ENCODE results near the gene SAXO2.
"Not testable (repeated sequence)": the region's sequence is repeated elsewhere in the genome, so short reads cannot be mapped to it uniquely, and the experiment has no call there.

Gene SAXO2

GRCh38 chr15:82262422-82263026, at the start of gene SAXO2, which contains the start of gene EFL1:
Gene SAXO2, plus strand, starts transcription at chr15:82262818. Its CDS starts 62 bp downstream, at chr15:82262880.
Gene EFL1, minus strand, starts transcription at chr15:82262734. Its CDS starts 956 bp downstream, at chr15:82261778.
- TF ChIP-seq, protein P1, sequence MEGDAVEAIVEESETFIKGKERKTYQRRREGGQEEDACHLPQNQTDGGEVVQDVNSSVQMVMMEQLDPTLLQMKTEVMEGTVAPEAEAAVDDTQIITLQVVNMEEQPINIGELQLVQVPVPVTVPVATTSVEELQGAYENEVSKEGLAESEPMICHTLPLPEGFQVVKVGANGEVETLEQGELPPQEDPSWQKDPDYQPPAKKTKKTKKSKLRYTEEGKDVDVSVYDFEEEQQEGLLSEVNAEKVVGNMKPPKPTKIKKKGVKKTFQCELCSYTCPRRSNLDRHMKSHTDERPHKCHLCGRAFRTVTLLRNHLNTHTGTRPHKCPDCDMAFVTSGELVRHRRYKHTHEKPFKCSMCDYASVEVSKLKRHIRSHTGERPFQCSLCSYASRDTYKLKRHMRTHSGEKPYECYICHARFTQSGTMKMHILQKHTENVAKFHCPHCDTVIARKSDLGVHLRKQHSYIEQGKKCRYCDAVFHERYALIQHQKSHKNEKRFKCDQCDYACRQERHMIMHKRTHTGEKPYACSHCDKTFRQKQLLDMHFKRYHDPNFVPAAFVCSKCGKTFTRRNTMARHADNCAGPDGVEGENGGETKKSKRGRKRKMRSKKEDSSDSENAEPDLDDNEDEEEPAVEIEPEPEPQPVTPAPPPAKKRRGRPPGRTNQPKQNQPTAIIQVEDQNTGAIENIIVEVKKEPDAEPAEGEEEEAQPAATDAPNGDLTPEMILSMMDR (IDR thresholded peaks at IDR 0.05) = no peak
- H3K4me2 ChIP-seq (ENCODE audit: low read length) = peak within 1 kb of the TSS; percentile 84
- H3K27ac ChIP-seq = peak within 1 kb of the TSS; percentile 30
- no peaks in the 10 kb centered on the region for H3K36me3 ChIP-seq (ENCODE audit: control insufficient read depth, insufficient read depth, low read length)
- H3K9ac ChIP-seq = no peak within 1 kb of the TSS
- peak within 1 kb of the TSS; percentile 79 for H3K4me3 ChIP-seq (ENCODE audit: low read depth, low read length)
- H3K9me3 ChIP-seq (ENCODE audit: control insufficient read depth, low read length) = no peaks in the 10 kb centered on the region
- H3K79me2 ChIP-seq = no peaks in the 10 kb centered on the region
- H2AFZ ChIP-seq = peak within 1 kb of the TSS; percentile 79
- no peaks in the 10 kb centered on the region for H3K27me3 ChIP-seq (ENCODE audit: control insufficient read depth, insufficient read depth, low read length)
- no peaks in the 10 kb centered on the region for H3K4me1 ChIP-seq

DNA sequence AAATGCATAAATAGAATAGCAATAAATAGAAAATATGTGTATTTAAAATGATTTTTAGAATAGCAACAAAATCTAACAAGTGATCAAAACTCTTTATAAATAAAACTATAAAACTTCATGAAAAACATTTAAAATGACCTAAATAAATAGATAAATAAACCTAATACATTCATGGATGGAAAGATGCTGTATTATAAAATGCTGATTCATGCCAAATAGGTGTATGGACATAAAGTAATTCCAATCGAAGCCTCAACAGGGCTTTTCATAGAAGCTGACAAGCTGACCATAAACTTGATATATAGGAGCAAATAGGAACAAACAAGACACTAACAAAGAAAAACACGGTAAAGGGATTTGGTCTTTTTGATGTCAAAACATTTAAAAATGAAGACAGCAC, 46.5 kb upstream of the SAXO2 start:
- H3K27me3 ChIP-seq (ENCODE audit: control insufficient read depth, insufficient read depth, low read length); H3K4me2 ChIP-seq (ENCODE audit: low read length); H2AFZ ChIP-seq; H3K27ac ChIP-seq; H3K36me3 ChIP-seq (ENCODE audit: control insufficient read depth, insufficient read depth, low read length); H3K9me3 ChIP-seq (ENCODE audit: control insufficient read depth, low read length); H3K9ac ChIP-seq; H3K4me3 ChIP-seq (ENCODE audit: low read depth, low read length); H3K4me1 ChIP-seq; H3K79me2 ChIP-seq: not testable (repeated sequence)

- H2AFZ ChIP-seq; H3K27me3 ChIP-seq (ENCODE audit: control insufficient read depth, insufficient read depth, low read length); H3K9me3 ChIP-seq (ENCODE audit: control insufficient read depth, low read length); H3K4me1 ChIP-seq; H3K27ac ChIP-seq; H3K79me2 ChIP-seq; H3K4me2 ChIP-seq (ENCODE audit: low read length); H3K36me3 ChIP-seq (ENCODE audit: control insufficient read depth, insufficient read depth, low read length); H3K9ac ChIP-seq; H3K4me3 ChIP-seq (ENCODE audit: low read depth, low read length): not testable (repeated sequence)
Observed at GRCh38 chr15:82221535-82221934, 41.1 kb upstream of the SAXO2 start.

GRCh38 chr15:82228750-82229149, 33.9 kb upstream of the SAXO2 start:
- Histone ChIP-seq H3K4me3 (ENCODE audit: low read depth, low read length) (no peak overlapping the region), H3K79me2 (no peaks in the 10 kb centered on the region), H3K27me3 (ENCODE audit: control insufficient read depth, insufficient read depth, low read length) (no peaks in the 10 kb centered on the region), H2AFZ (no peak overlapping the region), H3K9ac (no peak overlapping the region), H3K4me2 (ENCODE audit: low read length) (no peak overlapping the region), H3K27ac (no peak overlapping the region), H3K9me3 (ENCODE audit: control insufficient read depth, low read length) (no peaks in the 10 kb centered on the region), H3K4me1 (no peaks in the 10 kb centered on the region), H3K36me3 (ENCODE audit: control insufficient read depth, insufficient read depth, low read length) (no peaks in the 10 kb centered on the region)
- TF ChIP-seq, protein P1 (IDR thresholded peaks at IDR 0.05) = no peak

DNA sequence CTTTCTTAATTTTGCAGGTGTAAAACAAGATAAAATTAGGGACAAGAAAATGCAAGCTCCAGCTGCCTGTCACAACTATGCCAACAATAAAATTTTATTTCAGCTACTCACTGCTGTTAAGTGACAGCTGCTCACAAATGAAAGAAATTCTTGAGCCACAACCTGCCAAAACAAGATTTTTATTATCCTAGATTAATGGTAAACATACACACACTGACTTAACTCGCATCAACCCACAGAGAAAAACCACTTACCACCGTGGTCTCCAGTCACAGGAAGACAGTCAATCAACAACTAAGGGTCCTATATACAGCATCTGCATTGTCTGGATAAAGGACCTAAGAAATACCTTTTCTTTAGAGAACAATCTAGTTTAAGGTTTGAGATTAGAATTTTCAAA, 31.4 kb upstream of the SAXO2 start:
- no peak overlapping the region for H3K27ac ChIP-seq
- H2AFZ ChIP-seq = no peak overlapping the region
- no peaks in the 10 kb centered on the region for H3K79me2 ChIP-seq
- no peaks in the 10 kb centered on the region for H3K27me3 ChIP-seq (ENCODE audit: control insufficient read depth, insufficient read depth, low read length)
- no peak overlapping the region for H3K9ac ChIP-seq
- no peaks in the 10 kb centered on the region for H3K36me3 ChIP-seq (ENCODE audit: control insufficient read depth, insufficient read depth, low read length)
- H3K4me3 ChIP-seq (ENCODE audit: low read depth, low read length) = no peak overlapping the region
- H3K9me3 ChIP-seq (ENCODE audit: control insufficient read depth, low read length) = no peaks in the 10 kb centered on the region
- TF ChIP-seq, protein P1 (IDR thresholded peaks at IDR 0.05) = no peak
- H3K4me2 ChIP-seq (ENCODE audit: low read length) = no peak overlapping the region
- no peaks in the 10 kb centered on the region for H3K4me1 ChIP-seq

DNA sequence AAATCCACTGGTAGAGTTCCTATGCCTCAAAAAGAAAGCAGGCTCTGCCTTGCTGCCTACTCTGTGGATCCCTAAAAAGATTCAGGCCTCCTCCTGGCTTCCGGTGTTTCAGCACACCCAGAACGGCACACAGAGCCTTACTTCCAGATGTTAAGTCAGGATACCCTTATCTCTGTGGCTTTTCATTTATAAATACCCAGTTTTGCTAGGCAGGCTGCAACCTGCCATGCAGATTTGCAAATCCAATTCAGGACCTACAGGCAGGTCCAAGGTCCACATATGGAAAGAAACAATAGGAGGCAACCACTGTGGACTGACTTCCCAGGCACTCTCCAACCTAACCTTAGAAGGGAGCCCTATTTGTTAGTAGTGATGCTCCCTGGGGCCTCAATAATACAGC, 30.8 kb upstream of the SAXO2 start:
- Histone ChIP-seq H3K4me2 (ENCODE audit: low read length) (no peak overlapping the region), H3K9ac (no peak overlapping the region), H3K36me3 (ENCODE audit: control insufficient read depth, insufficient read depth, low read length) (no peaks in the 10 kb centered on the region), H3K9me3 (ENCODE audit: control insufficient read depth, low read length) (no peaks in the 10 kb centered on the region), H3K4me1 (no peaks in the 10 kb centered on the region), H3K27me3 (ENCODE audit: control insufficient read depth, insufficient read depth, low read length) (no peaks in the 10 kb centered on the region), H3K4me3 (ENCODE audit: low read depth, low read length) (no peak overlapping the region), H2AFZ (no peak overlapping the region), H3K27ac (no peak overlapping the region), H3K79me2 (no peaks in the 10 kb centered on the region)
- TF ChIP-seq, protein P1 (IDR thresholded peaks at IDR 0.05) = no peak

- not testable (repeated sequence) for H3K9ac ChIP-seq, H3K79me2 ChIP-seq, H3K27ac ChIP-seq
Observed at GRCh38 chr15:82237944-82238534, 24.6 kb upstream of the SAXO2 start.

More at GRCh38 chr15:82237944-82238534, 24.6 kb upstream of the SAXO2 start:
- H3K27me3 ChIP-seq (ENCODE audit: control insufficient read depth, insufficient read depth, low read length); H3K4me1 ChIP-seq; H3K4me2 ChIP-seq (ENCODE audit: low read length); H3K4me3 ChIP-seq (ENCODE audit: low read depth, low read length); H3K36me3 ChIP-seq (ENCODE audit: control insufficient read depth, insufficient read depth, low read length); H2AFZ ChIP-seq; H3K9me3 ChIP-seq (ENCODE audit: control insufficient read depth, low read length): not testable (repeated sequence)
